Type B pancreatic cell (in vitro differentiated cells): ENCODE data around the gene KCNK7. TPM values are rescaled to one million over a fixed set of nuclear protein-coding genes. Genes with fewer than 3 reads are reported as not detected.

ENCODE experiments used
- DNase-seq: peaks from one replicate; pipeline ENCODE4 v3.0.0; 2021; ENCODE audit warnings: mixed read lengths; ENCODE audit not compliant: unreplicated experiment; ENCODE audit errors: extremely low spot score
- H3K27ac Mint-ChIP-seq: 2 replicates; pipeline ENCODE4 v1.8.0; 2021; ENCODE audit warnings: mild to moderate bottlenecking, mixed read lengths
- H3K27me3 Mint-ChIP-seq: 2 replicates; pipeline ENCODE4 v1.8.0; 2021; ENCODE audit warnings: mixed read lengths
- H3K36me3 Mint-ChIP-seq: 2 replicates; pipeline ENCODE4 v1.8.0; 2021; ENCODE audit warnings: mixed read lengths
- H3K4me1 Mint-ChIP-seq: one replicate; pipeline ENCODE4 v1.8.0; 2021; ENCODE audit warnings: mixed read lengths; ENCODE audit not compliant: unreplicated experiment
- H3K4me3 Mint-ChIP-seq: 2 replicates; pipeline ENCODE4 v1.8.0; 2021; ENCODE audit warnings: mild to moderate bottlenecking, mixed read lengths
- H3K9me3 Mint-ChIP-seq: 2 replicates; pipeline ENCODE4 v1.8.0; 2021; ENCODE audit warnings: mixed read lengths
- long read RNA-seq: library from polyadenylated mRNA; unstranded; transcript quantifications from one replicate; pipeline ENCODE4 v2.0.0, GENCODE V29; 2020
- total RNA-seq: library from RNA; stranded (reverse); gene quantifications from 2 replicates; pipeline ENCODE4 v1.2.1, GENCODE V29; 2021; ENCODE audit warnings: low replicate concordance
- TF ChIP-seq, protein P1 (sequence below): fragments of 200-600 bp; sonication (generic); conservative IDR thresholded peaks from 2 replicates; pipeline ENCODE4 v1.5.0; 2021; ENCODE audit warnings: antibody characterized with exemption, mild to moderate bottlenecking

Gene KCNK7, protein sequence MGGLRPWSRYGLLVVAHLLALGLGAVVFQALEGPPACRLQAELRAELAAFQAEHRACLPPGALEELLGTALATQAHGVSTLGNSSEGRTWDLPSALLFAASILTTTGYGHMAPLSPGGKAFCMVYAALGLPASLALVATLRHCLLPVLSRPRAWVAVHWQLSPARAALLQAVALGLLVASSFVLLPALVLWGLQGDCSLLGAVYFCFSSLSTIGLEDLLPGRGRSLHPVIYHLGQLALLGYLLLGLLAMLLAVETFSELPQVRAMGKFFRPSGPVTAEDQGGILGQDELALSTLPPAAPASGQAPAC
- 0.36 and 1.1 TPM in 2 replicates for total RNA-seq
- long read RNA-seq: 0 reads

DNA sequence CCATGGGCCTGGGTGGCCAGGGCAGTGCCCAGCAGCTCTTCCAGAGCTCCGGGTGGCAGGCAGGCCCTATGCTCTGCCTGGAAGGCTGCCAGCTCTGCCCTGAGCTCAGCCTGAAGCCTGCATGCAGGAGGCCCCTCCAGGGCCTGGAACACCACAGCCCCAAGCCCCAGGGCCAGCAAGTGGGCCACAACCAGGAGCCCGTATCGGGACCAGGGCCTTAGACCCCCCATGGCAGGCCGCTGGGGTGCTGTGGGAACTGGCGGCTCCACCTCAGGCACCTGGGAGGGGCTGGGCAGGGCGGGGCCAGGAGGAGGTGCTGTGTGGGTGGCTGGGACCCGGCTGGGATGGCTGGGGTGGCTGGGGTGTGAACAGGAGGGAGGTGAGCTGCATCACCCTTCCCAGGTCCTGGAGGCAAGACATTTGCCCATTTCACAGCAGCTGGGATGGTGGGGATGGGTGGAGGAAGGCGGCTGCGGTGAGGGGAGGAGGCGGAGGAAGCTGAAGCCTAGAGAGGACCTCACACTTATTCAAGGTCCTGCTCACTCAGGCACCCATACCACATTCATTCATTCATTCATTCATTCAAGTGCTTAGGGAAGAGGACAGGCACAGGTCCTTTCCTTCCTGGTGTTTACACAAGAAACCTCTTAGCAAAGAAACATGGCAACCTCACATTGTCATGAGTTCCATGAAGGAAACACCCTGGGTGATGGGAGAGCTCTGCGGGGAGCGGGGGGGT lies at the start of gene KCNK7:
Gene KCNK7, minus strand, starts transcription at position 258 of the 739 bp plus-strand sequence. Its CDS starts 28 bp downstream, at position 230.
- TF ChIP-seq, protein P1, sequence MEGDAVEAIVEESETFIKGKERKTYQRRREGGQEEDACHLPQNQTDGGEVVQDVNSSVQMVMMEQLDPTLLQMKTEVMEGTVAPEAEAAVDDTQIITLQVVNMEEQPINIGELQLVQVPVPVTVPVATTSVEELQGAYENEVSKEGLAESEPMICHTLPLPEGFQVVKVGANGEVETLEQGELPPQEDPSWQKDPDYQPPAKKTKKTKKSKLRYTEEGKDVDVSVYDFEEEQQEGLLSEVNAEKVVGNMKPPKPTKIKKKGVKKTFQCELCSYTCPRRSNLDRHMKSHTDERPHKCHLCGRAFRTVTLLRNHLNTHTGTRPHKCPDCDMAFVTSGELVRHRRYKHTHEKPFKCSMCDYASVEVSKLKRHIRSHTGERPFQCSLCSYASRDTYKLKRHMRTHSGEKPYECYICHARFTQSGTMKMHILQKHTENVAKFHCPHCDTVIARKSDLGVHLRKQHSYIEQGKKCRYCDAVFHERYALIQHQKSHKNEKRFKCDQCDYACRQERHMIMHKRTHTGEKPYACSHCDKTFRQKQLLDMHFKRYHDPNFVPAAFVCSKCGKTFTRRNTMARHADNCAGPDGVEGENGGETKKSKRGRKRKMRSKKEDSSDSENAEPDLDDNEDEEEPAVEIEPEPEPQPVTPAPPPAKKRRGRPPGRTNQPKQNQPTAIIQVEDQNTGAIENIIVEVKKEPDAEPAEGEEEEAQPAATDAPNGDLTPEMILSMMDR: no peak
- Mint-ChIP-seq H3K27ac (no peak within 1 kb of the TSS), H3K9me3 (no peaks in the 10 kb centered on the region), H3K4me1 (peaks cover 4% of the 10 kb centered on the region), H3K36me3 (peaks cover 1% of the 10 kb centered on the region), H3K27me3 (peaks cover 10% of the 10 kb centered on the region), H3K4me3 (no peak within 1 kb of the TSS)
- no peak for DNase-seq

DNA sequence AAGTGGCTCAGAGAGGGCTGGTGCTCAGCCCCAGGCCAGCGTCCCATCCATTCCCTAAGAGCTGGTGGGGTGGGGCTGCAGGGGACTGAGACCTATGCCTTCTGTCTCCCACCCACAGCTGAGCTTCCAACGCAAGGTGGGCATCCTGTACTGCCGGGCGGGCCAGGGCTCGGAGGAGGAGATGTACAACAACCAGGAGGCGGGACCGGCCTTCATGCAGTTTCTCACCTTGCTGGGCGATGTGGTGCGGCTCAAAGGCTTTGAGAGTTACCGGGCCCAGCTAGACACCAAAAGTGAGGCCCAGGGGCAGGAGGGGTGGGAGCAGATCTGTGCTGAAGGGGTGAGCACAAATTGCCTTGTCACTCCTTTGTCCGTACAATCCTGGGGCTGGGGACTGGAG lies 49.2 kb upstream of the KCNK7 start:
- no peak for DNase-seq
- Mint-ChIP-seq H3K4me3 (no peak overlapping the region), H3K4me1 (peaks cover 9% of the 10 kb centered on the region), H3K27ac (no peak overlapping the region), H3K27me3 (peaks cover 3% of the 10 kb centered on the region), H3K9me3 (no peaks in the 10 kb centered on the region), H3K36me3 (no peaks in the 10 kb centered on the region)
- TF ChIP-seq, protein P1: no peak

DNA sequence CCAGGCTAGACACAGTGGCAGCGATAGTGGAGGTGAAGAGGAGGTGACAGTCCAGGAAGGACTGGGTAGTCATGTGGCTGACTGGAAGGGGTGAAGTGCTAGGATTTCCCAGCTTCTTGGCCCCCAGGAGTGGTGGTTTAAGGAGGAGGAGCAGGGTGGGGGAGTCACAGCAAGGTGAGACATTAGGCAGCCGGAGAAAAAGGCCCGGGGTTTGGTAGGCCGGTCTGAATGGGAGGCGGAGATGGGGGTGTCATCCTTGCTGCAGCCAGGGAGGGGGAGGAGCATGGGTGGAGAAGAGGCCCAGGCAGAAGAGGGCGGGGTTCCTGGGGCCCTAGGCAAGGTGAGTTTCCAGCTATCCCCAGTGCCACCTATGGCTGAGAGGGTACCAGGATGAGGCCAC lies 48.4 kb upstream of the KCNK7 start:
- Mint-ChIP-seq H3K4me3 (peak overlapping the region; percentile 69), H3K36me3 (no peaks in the 10 kb centered on the region), H3K9me3 (no peaks in the 10 kb centered on the region), H3K27ac (no peak overlapping the region), H3K27me3 (peaks cover 3% of the 10 kb centered on the region), H3K4me1 (peaks cover 9% of the 10 kb centered on the region)
- DNase-seq: no peak
- TF ChIP-seq, protein P1: no peak

DNA sequence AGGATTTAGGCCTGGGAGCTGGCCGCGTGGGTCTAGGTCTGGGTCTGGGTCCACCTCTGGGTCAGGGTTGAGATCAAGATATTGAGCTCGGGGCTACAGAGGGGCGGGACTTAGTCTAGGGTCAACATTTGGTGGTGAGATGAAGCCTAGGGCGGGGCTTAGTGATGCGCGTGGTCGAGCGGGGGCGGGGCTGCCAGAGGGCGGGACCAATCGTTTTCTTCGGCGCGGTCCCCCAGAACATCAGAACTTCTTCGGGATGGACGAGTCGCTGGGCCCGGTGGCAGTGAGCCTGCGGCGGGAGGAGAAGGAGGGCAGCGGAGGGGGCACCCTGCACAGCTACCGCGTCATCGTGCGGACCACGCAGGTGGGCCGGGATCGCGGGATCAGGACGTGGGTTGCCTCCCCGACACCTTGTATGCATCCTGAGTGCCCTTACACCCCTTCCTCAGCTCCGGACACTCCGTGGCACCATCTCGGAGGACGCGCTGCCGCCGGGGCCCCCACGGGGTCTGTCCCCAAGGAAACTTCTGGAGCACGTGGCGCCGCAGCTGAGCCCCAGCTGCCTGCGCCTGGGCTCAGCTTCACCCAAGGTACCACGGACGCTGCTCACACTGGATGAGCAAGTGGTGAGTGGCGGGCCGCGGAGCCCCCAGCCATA lies 46.5 kb upstream of the KCNK7 start:
- Mint-ChIP-seq H3K27me3 (peaks cover 3% of the 10 kb centered on the region), H3K36me3 (no peaks in the 10 kb centered on the region), H3K9me3 (no peaks in the 10 kb centered on the region), H3K4me1 (peaks cover 13% of the 10 kb centered on the region), H3K27ac (no peak overlapping the region), H3K4me3 (peak overlapping the region; percentile 57)
- no peak for DNase-seq
- TF ChIP-seq, protein P1: no peak

DNA sequence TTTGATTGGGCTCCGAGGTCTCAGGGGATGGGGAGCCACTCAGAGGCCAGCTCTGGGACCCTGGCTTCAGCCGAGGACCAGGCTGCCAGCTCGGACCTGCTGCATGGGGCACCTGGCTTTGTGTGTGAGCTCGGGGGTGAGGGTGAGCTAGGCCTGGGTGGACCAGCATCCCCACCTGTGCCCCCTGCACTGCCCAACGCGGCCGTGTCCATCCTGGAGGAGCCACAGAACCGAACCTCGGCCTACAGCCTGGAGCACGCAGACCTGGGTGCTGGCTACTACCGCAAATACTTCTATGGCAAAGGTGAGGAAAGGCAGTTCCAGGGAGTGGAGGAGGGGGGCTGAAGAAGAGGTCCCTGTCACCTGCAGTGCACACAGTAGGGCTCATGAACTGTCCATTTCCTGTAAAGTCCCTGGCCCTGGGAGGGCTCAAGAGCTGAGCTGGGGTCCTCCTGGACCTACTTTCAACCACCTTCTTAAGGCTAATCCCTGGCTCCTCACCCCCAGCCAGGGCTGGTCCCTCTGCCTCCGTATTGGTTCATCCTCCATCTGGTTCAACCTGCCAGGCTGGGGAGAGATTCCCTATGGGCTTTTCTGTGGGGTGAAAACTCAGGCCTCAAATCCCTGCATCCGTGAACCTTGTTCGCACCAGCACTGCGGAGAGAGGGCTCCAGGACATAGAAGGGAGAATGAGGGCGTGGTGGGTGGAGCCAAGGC lies 45.9 kb upstream of the KCNK7 start:
- H3K4me3 Mint-ChIP-seq: peak overlapping the region; percentile 57
- H3K9me3 Mint-ChIP-seq: no peaks in the 10 kb centered on the region
- no peak for DNase-seq
- H3K36me3 Mint-ChIP-seq: no peaks in the 10 kb centered on the region
- H3K4me1 Mint-ChIP-seq: peaks cover 13% of the 10 kb centered on the region
- peaks cover 3% of the 10 kb centered on the region for H3K27me3 Mint-ChIP-seq
- TF ChIP-seq, protein P1: no peak
- no peak overlapping the region for H3K27ac Mint-ChIP-seq
